ENCODE measurements around the gene DNAJC7.

GRCh38 chr17:41988418-41988817 is 28.8 kb downstream of the DNAJC7 start:
- TF ChIP-seq RAD21 (IDR thresholded peaks at IDR 0.05; ENCODE audit: low read depth) (no peak), TEAD4 (IDR thresholded peaks at IDR 0.05) (no peak), EGR1 (IDR thresholded peaks at IDR 0.05) (no peak), EP300 (IDR thresholded peaks at IDR 0.05; ENCODE audit: borderline replicate concordance) (no peak), MAX (IDR thresholded peaks at IDR 0.05) (no peak), REST (IDR thresholded peaks at IDR 0.05; ENCODE audit: low read depth) (no peak), FOXM1 (IDR thresholded peaks at IDR 0.05; ENCODE audit: borderline replicate concordance, low read depth) (no peak), NFIC (IDR thresholded peaks at IDR 0.05) (no peak), YY1 (IDR thresholded peaks at IDR 0.05; ENCODE audit: low read depth) (no peak), TAF1 (IDR thresholded peaks at IDR 0.05; ENCODE audit: low read depth) (no peak), CEBPB (IDR thresholded peaks at IDR 0.05) (no peak)

Data from Ishikawa (cell line).